ENCODE measurements around the gene MRPL22.

GRCh38 chr5:154916874-154917273 lies 24.0 kb upstream of the MRPL22 start:
- TF ChIP-seq, protein P1, sequence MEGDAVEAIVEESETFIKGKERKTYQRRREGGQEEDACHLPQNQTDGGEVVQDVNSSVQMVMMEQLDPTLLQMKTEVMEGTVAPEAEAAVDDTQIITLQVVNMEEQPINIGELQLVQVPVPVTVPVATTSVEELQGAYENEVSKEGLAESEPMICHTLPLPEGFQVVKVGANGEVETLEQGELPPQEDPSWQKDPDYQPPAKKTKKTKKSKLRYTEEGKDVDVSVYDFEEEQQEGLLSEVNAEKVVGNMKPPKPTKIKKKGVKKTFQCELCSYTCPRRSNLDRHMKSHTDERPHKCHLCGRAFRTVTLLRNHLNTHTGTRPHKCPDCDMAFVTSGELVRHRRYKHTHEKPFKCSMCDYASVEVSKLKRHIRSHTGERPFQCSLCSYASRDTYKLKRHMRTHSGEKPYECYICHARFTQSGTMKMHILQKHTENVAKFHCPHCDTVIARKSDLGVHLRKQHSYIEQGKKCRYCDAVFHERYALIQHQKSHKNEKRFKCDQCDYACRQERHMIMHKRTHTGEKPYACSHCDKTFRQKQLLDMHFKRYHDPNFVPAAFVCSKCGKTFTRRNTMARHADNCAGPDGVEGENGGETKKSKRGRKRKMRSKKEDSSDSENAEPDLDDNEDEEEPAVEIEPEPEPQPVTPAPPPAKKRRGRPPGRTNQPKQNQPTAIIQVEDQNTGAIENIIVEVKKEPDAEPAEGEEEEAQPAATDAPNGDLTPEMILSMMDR (optimal IDR thresholded peaks at IDR 0.05 in 1 of 3, IDR thresholded peaks at IDR 0.05 in 1 of 3, conservative IDR thresholded peaks at IDR 0.05 in 1 of 3; ENCODE audit: extremely low read depth in 1 of 3, insufficient read depth in 2 of 3, low read length in 3 of 3): no peak
- no peak for TF ChIP-seq EZH2 (IDR thresholded peaks at IDR 0.05; ENCODE audit: low read length)

Measured in keratinocyte (primary cell).